ENCODE results near the gene CENPN. TPM values are rescaled to one million over a fixed set of nuclear protein-coding genes. Genes with fewer than 3 reads are reported as not detected.
A peak's percentile ranks its signal among the peaks of the same experiment; 100 is the strongest.

The CENPN gene
- total and polyA plus RNA-seq, 2 of the 8 experiments (the other 6 are each of a cell fraction or from before 2014, with no cell fraction given), result 32.8 to 67.0 TPM

DNA sequence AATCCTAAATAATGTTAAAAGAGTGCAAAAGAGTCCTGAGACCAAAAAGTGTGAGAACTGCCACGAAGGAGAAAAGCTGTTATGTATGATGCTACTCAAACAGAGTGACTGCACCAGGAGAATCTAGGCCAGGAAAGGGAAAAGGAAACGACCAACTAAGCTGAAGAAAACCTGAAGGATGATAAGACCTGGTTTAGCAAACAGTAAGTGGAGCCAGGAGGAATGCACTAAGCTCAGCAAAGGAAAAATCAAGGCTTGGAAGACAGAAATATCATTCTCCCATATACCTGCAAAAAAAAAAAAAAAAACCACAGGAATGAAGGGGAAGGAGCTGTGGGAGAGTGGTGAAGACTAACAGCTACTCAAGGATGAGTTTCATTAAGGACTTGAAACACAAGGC lies 21.4 kb upstream of the CENPN start:
- Histone ChIP-seq H4K91ac (replicated peaks; ENCODE audit: insufficient read length, low read length) (no peak overlapping the region), H3K4me2 (ENCODE audit: insufficient read depth in 1 of 2, low read depth in 2 of 2, low read length in 2 of 2) (peak overlapping the region in 1 of 2 experiments; percentile 21; a peak in 1 of 4 replicates), H2BK20ac (ENCODE audit: low read length) (no peak overlapping the region), H3K56ac (replicated peaks; ENCODE audit: insufficient read length, low read depth, low read length) (no peak overlapping the region), H3K18ac (ENCODE audit: extremely low read depth, low read length) (no peak overlapping the region), H3K79me2 (ENCODE audit: control insufficient read depth in 1 of 2, insufficient read depth in 2 of 2, low read length in 2 of 2) (peaks cover 0 to 11% of the 10 kb centered on the region in 2 experiments; a peak in 2 of 4 replicates), H3K27ac (ENCODE audit: low read depth, low read length) (no peak overlapping the region), H2BK12ac (ENCODE audit: low read depth, low read length) (no peak overlapping the region), H4K5ac (ENCODE audit: insufficient read length, low read depth, low read length) (no peak overlapping the region), H2BK120ac (replicated peaks; ENCODE audit: low read depth, low read length) (no peak overlapping the region), H3K9ac (replicated peaks in 1 of 4; ENCODE audit: extremely low read depth in 1 of 4, low read depth in 3 of 4, low read length in 3 of 4) (no peak overlapping the region), H4K8ac (ENCODE audit: extremely low read depth, insufficient read depth, low read length) (no peak overlapping the region), H3K14ac (ENCODE audit: insufficient read length) (no peak overlapping the region), H2BK15ac (ENCODE audit: low read length) (no peak overlapping the region), H3K4me1 (replicated peaks in 1 of 4; ENCODE audit: control insufficient read depth in 3 of 4, insufficient read depth in 4 of 4, low read length in 3 of 4) (peaks cover 0 to 9% (median 4%) of the 10 kb centered on the region in 4 experiments; a peak in 5 of 7 replicates), H3K4ac (replicated peaks; ENCODE audit: insufficient read length, low read depth, low read length) (no peak overlapping the region), H2BK5ac (ENCODE audit: low read depth, low read length) (no peak overlapping the region), H3K79me1 (ENCODE audit: low read depth, low read length) (peaks cover 2% of the 10 kb centered on the region), H3K36me3 (ENCODE audit: control insufficient read depth in 2 of 4, insufficient read depth in 4 of 4, low read length in 3 of 4) (0 out of 8 replicates have a peak, but pooled peaks cover 0 to under 1% (median 0%) of the 10 kb centered on the region in 4 experiments), H3K23me2 (ENCODE audit: low read depth, low read length) (no peaks in the 10 kb centered on the region), H2AFZ (ENCODE audit: low read length) (no peak overlapping the region), H3K27me3 (replicated peaks in 1 of 4; ENCODE audit: control insufficient read depth in 3 of 4, extremely low read depth in 1 of 4, insufficient read depth in 3 of 4, low read length in 3 of 4) (peaks cover 0 to 4% (median 0%) of the 10 kb centered on the region in 4 experiments; a peak in 3 of 7 replicates), H4K20me1 (replicated peaks in 1 of 2; ENCODE audit: control insufficient read depth in 1 of 2, insufficient read depth in 2 of 2, low read length in 2 of 2) (peaks cover 14 to 18% of the 10 kb centered on the region in 2 experiments), H3K9me3 (ENCODE audit: insufficient read depth in 2 of 2, low read depth in 1 of 2, low read length in 1 of 2) (no peaks in the 10 kb centered on the region), H3K4me3 (ENCODE audit: extremely low read depth in 1 of 4, insufficient read depth in 2 of 4, low read depth in 3 of 4, low read length in 4 of 4) (no peak overlapping the region), H3K23ac (ENCODE audit: insufficient read length) (no peak overlapping the region), H2AK5ac (ENCODE audit: low read depth, low read length) (0 out of 2 replicates have a peak overlapping the region, but pooled peaks have one; percentile 46)
- 80% methylated on average over 2 of the region's 2 CpGs; no CpG with 5 or more reads in 1 of the 2 experiments for WGBS, 2 experiments (ENCODE audit: extremely low coverage in 1 of 2, insufficient coverage in 1 of 2, insufficient read length in 1 of 2, insufficient replicate concordance in 2 of 2, low coverage in 1 of 2, low lambda C conversion rate in 2 of 2, missing lambda C conversion rate in 1 of 2)
- TF ChIP-seq BACH1 (IDR thresholded peaks at IDR 0.05; ENCODE audit: low read length), result no peak
- no peak for TF ChIP-seq EGR1 (IDR thresholded peaks at IDR 0.05; ENCODE audit: borderline replicate concordance, low read depth, low read length)
- TF ChIP-seq HDAC6 (IDR thresholded peaks at IDR 0.05; ENCODE audit: low read depth, low read length), result no peak
- TF ChIP-seq RBBP5 (IDR thresholded peaks at IDR 0.05; ENCODE audit: borderline replicate concordance, low read depth, low read length), result no peak
- no peak for TF ChIP-seq TAF1 (IDR thresholded peaks at IDR 0.05; ENCODE audit: low read depth, low read length)
- TF ChIP-seq PHF8 (conservative IDR thresholded peaks at IDR 0.05; ENCODE audit: low read depth, low read length), result no peak
- no peak for TF ChIP-seq SUZ12 (IDR thresholded peaks at IDR 0.05; ENCODE audit: low read length)
- TF ChIP-seq NANOG (IDR thresholded peaks at IDR 0.05; ENCODE audit: insufficient read depth, low read depth, low read length, poor library complexity, severe bottlenecking), result no peak
- ChIA-PET POLR2A (ENCODE audit: partially characterized antibody) (no interaction called here), CTCF (ENCODE audit: partially characterized antibody) (interaction anchor here (0.7 to 10.6 kb wide), 4 partner anchors 11 to 62 kb away, joined by 3 to 83 read pairs (median 14); no protein-coding TSS in a partner anchor)
- DNase-seq (ENCODE audit: low read depth in 1 of 2, low spot score in 2 of 2) (no peak), FAIRE-seq (no peak)
